Nephron progenitor cell (in vitro differentiated cells): ENCODE results near the gene ZNF639.
"Not testable (repeated sequence)": the region's sequence is repeated elsewhere in the genome, so short reads cannot be mapped to it uniquely, and the experiment has no call there.

ENCODE experiments used
- DNase-seq: peaks from one replicate; pipeline ENCODE4 v3.0.0; 2021
- H3K27ac Mint-ChIP-seq: 2 replicates; pipeline ENCODE4 v1.8.0; 2021; ENCODE audit warnings: mild to moderate bottlenecking, moderate library complexity, mixed read lengths
- H3K27me3 Mint-ChIP-seq: 2 replicates; pipeline ENCODE4 v1.8.0; 2021; ENCODE audit warnings: mild to moderate bottlenecking, low read depth, mixed read lengths; ENCODE audit not compliant: poor library complexity
- H3K36me3 Mint-ChIP-seq: 2 replicates; pipeline ENCODE4 v1.8.0; 2021; ENCODE audit warnings: low read depth, mixed read lengths
- H3K4me1 Mint-ChIP-seq: 2 replicates; pipeline ENCODE4 v1.8.0; 2021; ENCODE audit warnings: mixed read lengths
- H3K4me3 Mint-ChIP-seq: 2 replicates; pipeline ENCODE4 v1.8.0; 2021; ENCODE audit warnings: mild to moderate bottlenecking, moderate library complexity, mixed read lengths
- H3K9me3 Mint-ChIP-seq: 2 replicates; pipeline ENCODE4 v1.8.0; 2021; ENCODE audit warnings: mild to moderate bottlenecking, moderate library complexity, mixed read lengths
- CTCF ChIP-seq: fragments of 200-600 bp; sonication (generic); IDR thresholded peaks from 2 replicates; pipeline ENCODE4 v1.5.0; 2021; ENCODE audit warnings: antibody characterized with exemption

The ZNF639 gene

GRCh38 chr3:179297971-179298725, 24.7 kb upstream of the ZNF639 start:
- H3K9me3 Mint-ChIP-seq, result peaks cover 11% of the 10 kb centered on the region
- peaks cover 6% of the 10 kb centered on the region for H3K36me3 Mint-ChIP-seq
- peaks cover 3% of the 10 kb centered on the region for H3K27me3 Mint-ChIP-seq
- TF ChIP-seq CTCF, result no peak
- no peak for DNase-seq
- H3K27ac Mint-ChIP-seq, result no peak overlapping the region
- peaks cover 12% of the 10 kb centered on the region for H3K4me1 Mint-ChIP-seq
- no peak overlapping the region for H3K4me3 Mint-ChIP-seq

GRCh38 chr3:179299316-179299715, 23.5 kb upstream of the ZNF639 start:
- Mint-ChIP-seq H3K4me1 (peaks cover 12% of the 10 kb centered on the region), H3K36me3 (peaks cover 6% of the 10 kb centered on the region), H3K27me3 (no peaks in the 10 kb centered on the region), H3K4me3 (no peak overlapping the region), H3K27ac (no peak overlapping the region), H3K9me3 (peaks cover 11% of the 10 kb centered on the region)
- no peak for TF ChIP-seq CTCF
- DNase-seq, result no peak

- Mint-ChIP-seq H3K36me3 (peaks cover 6% of the 10 kb centered on the region), H3K9me3 (peaks cover 11% of the 10 kb centered on the region), H3K27me3 (no peaks in the 10 kb centered on the region), H3K27ac (no peak overlapping the region), H3K4me1 (peaks cover 12% of the 10 kb centered on the region), H3K4me3 (no peak overlapping the region)
- no peak for DNase-seq
- TF ChIP-seq CTCF, result no peak
Observed at GRCh38 chr3:179299999-179300613, 22.7 kb upstream of the ZNF639 start.

- Mint-ChIP-seq H3K27ac (no peak overlapping the region), H3K4me1 (peaks cover 12% of the 10 kb centered on the region), H3K9me3 (peaks cover 11% of the 10 kb centered on the region), H3K27me3 (no peaks in the 10 kb centered on the region), H3K4me3 (no peak overlapping the region), H3K36me3 (peaks cover 6% of the 10 kb centered on the region)
- no peak for DNase-seq
- no peak for TF ChIP-seq CTCF
Observed at GRCh38 chr3:179301645-179302044, 21.2 kb upstream of the ZNF639 start.

- DNase-seq, result no peak
- H3K4me3 Mint-ChIP-seq, result no peak overlapping the region
- peaks cover 11% of the 10 kb centered on the region for H3K9me3 Mint-ChIP-seq
- H3K36me3 Mint-ChIP-seq, result peaks cover 6% of the 10 kb centered on the region
- no peaks in the 10 kb centered on the region for H3K27me3 Mint-ChIP-seq
- no peak overlapping the region for H3K27ac Mint-ChIP-seq
- no peak for TF ChIP-seq CTCF
- peaks cover 12% of the 10 kb centered on the region for H3K4me1 Mint-ChIP-seq
Observed at GRCh38 chr3:179302111-179302510, 20.7 kb upstream of the ZNF639 start.

GRCh38 chr3:179304605-179305004, 18.2 kb upstream of the ZNF639 start:
- H3K9me3 Mint-ChIP-seq, result peaks cover 2% of the 10 kb centered on the region
- no peak overlapping the region for H3K27ac Mint-ChIP-seq

GRCh38 chr3:179307362-179307761, 15.5 kb upstream of the ZNF639 start:
- H3K4me3 Mint-ChIP-seq, H3K36me3 Mint-ChIP-seq, H3K27ac Mint-ChIP-seq, DNase-seq, H3K9me3 Mint-ChIP-seq, H3K4me1 Mint-ChIP-seq, H3K27me3 Mint-ChIP-seq: not testable (repeated sequence)

More at GRCh38 chr3:179304605-179305004, 18.2 kb upstream of the ZNF639 start:
- no peak overlapping the region for H3K4me3 Mint-ChIP-seq
- no peaks in the 10 kb centered on the region for H3K27me3 Mint-ChIP-seq
- no peak for DNase-seq
- H3K36me3 Mint-ChIP-seq, result no peaks in the 10 kb centered on the region
- peaks cover 12% of the 10 kb centered on the region for H3K4me1 Mint-ChIP-seq
- TF ChIP-seq CTCF, result no peak
